ENCODE measurements around the gene PRRG1.
A peak's percentile ranks its signal among the peaks of the same experiment; 100 is the strongest.

PRRG1 gene

GRCh38 chrX:37332055-37332454 lies 17.1 kb upstream of the PRRG1 start:
- no peak for TF ChIP-seq ZFX (IDR thresholded peaks at IDR 0.05)
- no peak for TF ChIP-seq CTCF (conservative IDR thresholded peaks at IDR 0.05)
- no peak overlapping the region for H3K27ac ChIP-seq

DNA sequence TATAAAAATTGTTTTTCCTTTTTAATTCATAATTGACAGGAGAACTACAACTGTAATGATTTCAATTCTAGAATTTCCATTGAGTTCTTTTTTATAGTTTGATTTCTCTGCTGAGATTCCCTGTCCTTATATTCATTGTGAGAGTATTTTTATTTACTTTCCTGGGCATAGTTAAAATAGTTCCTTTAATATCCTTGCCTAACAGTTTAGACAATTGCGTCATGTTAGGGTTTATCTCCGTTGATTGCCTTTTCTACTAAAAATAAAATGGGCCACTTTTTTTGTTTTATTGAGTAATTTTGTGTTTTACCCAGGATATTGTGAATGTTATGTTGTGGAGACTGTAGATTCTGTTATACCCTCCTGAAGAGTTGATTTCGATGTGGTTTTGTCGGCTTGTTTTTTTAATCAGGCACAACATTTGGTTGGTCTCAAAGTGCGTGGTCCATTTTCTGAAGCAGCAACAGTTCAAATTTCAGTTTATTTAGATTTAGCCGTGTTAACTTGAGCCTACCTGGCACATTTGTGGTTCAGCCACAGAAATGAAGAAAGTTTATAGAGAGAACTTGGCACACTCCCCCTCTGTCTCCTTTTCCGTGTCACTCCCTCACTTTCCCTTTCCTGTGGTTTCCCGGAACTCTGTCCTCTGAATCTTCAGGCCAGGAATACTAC lies 16.0 kb upstream of the PRRG1 start:
- TF ChIP-seq ZFX (IDR thresholded peaks at IDR 0.05) (no peak), CTCF (conservative IDR thresholded peaks at IDR 0.05) (no peak)
- no peak overlapping the region for H3K27ac ChIP-seq

DNA sequence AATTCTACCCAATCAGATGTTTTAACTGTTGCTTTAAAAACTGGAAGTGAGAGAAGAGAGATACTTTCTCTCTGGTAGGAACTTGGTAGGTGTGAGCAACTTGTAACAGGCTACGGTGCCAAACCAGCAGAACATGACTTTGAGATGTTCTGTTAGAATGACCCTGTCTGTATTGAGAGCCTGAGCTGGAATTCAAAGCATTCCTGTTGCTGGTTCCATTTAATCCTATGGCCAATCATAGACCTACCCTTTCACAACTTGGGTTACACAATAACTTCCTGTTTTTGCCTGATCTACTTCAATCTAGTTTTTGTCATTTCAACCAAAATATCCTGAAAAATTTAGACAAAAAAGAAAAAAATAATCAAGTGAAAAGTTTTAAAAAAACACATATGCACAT lies 1.7 kb upstream of the PRRG1 start:
- TF ChIP-seq CTCF (conservative IDR thresholded peaks at IDR 0.05) (no peak), ZFX (IDR thresholded peaks at IDR 0.05) (no peak)
- H3K27ac ChIP-seq = no peak overlapping the region

GRCh38 chrX:37348231-37348970 lies 763 bp upstream of the PRRG1 start:
- H3K27ac ChIP-seq = no peak overlapping the region
- TF ChIP-seq ZFX (IDR thresholded peaks at IDR 0.05) = no peak
- TF ChIP-seq CTCF (conservative IDR thresholded peaks at IDR 0.05) = no peak

DNA sequence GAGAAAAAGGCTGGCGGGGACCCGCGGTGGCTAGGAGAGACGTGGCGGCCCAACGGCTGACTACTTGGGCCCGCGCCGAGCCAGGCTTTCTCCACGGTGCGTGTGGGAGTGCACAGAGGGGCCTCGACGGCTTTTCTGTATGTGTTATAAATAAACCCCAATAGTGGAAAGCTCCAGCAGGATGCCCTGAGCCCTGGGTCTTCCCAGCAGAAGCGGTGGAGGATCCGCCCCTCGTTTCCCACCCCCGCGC lies 268 bp upstream of the PRRG1 start:
- no peak for TF ChIP-seq CTCF (conservative IDR thresholded peaks at IDR 0.05)
- no peak for TF ChIP-seq ZFX (IDR thresholded peaks at IDR 0.05)
- H3K27ac ChIP-seq = no peak overlapping the region; the same call in 1 of the 2 replicates

DNA sequence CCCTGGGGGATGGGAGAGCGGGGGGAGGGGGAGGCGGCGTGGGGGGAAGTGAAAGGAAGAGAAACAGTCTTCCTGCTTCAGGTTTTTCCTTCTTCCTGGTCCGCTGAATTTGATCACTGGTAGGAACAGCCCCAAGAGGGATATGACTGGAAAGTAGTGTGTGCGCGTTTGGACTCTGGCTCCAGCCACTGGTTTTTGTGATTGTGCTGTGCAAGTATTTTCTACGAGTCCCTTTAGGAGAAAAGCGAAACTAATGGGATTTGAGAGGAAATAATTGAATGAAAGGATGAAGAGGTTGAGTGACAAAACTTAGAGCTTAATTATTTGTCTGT lies 836 bp downstream of the PRRG1 start:
- TF ChIP-seq CTCF (conservative IDR thresholded peaks at IDR 0.05) = no peak
- no peak for TF ChIP-seq ZFX (IDR thresholded peaks at IDR 0.05)
- H3K27ac ChIP-seq = peak overlapping the region; percentile 82

DNA sequence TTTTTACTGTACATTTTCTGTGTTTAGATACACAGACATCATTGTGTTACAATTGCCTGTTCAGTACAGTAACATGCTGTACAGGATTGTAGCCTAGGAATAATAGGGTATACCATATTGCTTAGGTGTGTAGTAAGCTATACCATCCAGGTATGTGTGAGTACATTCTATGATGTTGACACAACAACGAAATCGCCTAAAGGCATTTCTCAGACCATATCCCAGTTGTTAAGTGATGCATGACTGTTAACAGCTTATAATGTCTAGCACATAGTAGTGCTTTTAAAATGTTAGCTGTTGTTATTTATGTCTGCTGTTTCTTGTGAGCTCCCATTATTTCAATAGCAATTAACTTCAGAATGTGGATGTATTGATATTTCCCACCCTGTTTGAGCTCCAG lies 4.5 kb downstream of the PRRG1 start:
- TF ChIP-seq ZFX (IDR thresholded peaks at IDR 0.05) = no peak
- TF ChIP-seq CTCF (conservative IDR thresholded peaks at IDR 0.05) = no peak
- no peak overlapping the region for H3K27ac ChIP-seq
